ENCODE data around the gene BMPR1A.

- TF ChIP-seq, protein P1, sequence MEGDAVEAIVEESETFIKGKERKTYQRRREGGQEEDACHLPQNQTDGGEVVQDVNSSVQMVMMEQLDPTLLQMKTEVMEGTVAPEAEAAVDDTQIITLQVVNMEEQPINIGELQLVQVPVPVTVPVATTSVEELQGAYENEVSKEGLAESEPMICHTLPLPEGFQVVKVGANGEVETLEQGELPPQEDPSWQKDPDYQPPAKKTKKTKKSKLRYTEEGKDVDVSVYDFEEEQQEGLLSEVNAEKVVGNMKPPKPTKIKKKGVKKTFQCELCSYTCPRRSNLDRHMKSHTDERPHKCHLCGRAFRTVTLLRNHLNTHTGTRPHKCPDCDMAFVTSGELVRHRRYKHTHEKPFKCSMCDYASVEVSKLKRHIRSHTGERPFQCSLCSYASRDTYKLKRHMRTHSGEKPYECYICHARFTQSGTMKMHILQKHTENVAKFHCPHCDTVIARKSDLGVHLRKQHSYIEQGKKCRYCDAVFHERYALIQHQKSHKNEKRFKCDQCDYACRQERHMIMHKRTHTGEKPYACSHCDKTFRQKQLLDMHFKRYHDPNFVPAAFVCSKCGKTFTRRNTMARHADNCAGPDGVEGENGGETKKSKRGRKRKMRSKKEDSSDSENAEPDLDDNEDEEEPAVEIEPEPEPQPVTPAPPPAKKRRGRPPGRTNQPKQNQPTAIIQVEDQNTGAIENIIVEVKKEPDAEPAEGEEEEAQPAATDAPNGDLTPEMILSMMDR (IDR thresholded peaks at IDR 0.05) = no peak
- TF ChIP-seq POLR2A (IDR thresholded peaks at IDR 0.05) = no peak
Observed at GRCh38 chr10:86968994-86969355, 212.6 kb downstream of the BMPR1A start.
